ENCODE measurements around the gene CTTN. TPM values are rescaled to one million over a fixed set of nuclear protein-coding genes. Genes with fewer than 3 reads are reported as not detected.

The CTTN gene
- total and polyA plus RNA-seq, 2 of the 8 experiments (the other 6 are each of a cell fraction or from before 2014, with no cell fraction given) = 84.6 to 216 TPM

GRCh38 chr11:70458736-70459135 is 60.4 kb downstream of the CTTN start (continued):
- TF ChIP-seq RAD21 (IDR thresholded peaks at IDR 0.05 in 1 of 2, conservative IDR thresholded peaks at IDR 0.05 in 1 of 2; ENCODE audit: low read depth in 2 of 2, low read length in 2 of 2) (no peak), TEAD4 (IDR thresholded peaks at IDR 0.05; ENCODE audit: low read depth, low read length) (no peak)

Data from H1 (cell line).